Measurements from ENCODE around the gene APOLD1. TPM values are rescaled to one million over a fixed set of nuclear protein-coding genes. Genes with fewer than 3 reads are reported as not detected.

APOLD1 gene
- total RNA-seq, 4 donors from 2014 or later: 2.3 to 14.9 (median 5.6) TPM

DNA sequence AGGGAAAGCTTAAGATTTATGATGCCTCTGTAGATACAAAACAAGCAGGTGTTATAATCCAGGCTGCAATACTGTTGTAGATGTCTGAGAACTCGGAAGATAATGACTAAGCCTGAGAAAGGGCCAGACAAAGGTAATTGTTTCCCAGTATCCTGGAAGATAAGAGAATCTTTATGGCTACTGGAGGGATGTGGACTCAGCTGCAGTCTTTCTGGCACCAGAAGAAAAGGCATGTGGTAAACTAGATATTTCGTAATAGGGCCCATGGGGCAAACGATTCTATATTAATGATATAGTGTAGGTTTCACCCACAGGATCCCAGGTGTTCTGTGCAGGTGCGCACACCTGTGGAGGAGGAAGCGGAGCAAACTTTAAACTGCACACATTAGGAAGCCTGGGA, 9.2 kb upstream of the APOLD1 start:
- Histone ChIP-seq H3K9me3 (no peaks in the 10 kb centered on the region), H3K4me1 (peaks cover 0 to 10% (median 0%) of the 10 kb centered on the region in 4 donors), H3K27me3 (no peaks in the 10 kb centered on the region), H3K27ac (no peak overlapping the region), H3K4me3 (no peak overlapping the region), H3K36me3 (no peaks in the 10 kb centered on the region)
- DNase-seq: peak in 1 of 3 donors; percentile 52
- TF ChIP-seq POLR2A (IDR thresholded peaks at IDR 0.05) (no peak), CTCF (IDR thresholded peaks at IDR 0.05) (no peak)

DNA sequence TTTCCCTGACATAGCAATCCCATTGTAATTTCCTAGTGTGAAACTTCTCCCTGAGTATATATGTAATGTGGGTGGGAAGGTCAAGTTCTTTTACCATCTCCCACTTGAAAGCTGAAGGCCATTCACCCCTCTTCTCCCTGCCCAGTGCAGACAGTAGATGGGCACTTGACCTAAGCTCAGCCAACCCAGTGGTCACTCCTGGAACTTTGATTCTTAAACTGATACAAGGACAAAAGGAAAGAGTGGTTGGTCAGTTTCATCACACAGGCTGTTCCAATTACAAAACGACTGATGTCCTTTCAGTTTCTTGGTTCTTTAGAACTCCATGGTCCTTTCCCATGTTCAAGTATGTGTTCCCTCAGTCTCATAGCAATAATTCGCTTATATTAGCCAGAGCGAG, 8.4 kb upstream of the APOLD1 start:
- Histone ChIP-seq H3K36me3 (no peaks in the 10 kb centered on the region), H3K4me1 (peaks cover 0 to 10% (median 0%) of the 10 kb centered on the region in 4 donors), H3K27ac (no peak overlapping the region), H3K9me3 (no peaks in the 10 kb centered on the region), H3K4me3 (no peak overlapping the region), H3K27me3 (no peaks in the 10 kb centered on the region)
- no peak for DNase-seq
- TF ChIP-seq POLR2A (IDR thresholded peaks at IDR 0.05) (no peak), CTCF (IDR thresholded peaks at IDR 0.05) (no peak)

DNA sequence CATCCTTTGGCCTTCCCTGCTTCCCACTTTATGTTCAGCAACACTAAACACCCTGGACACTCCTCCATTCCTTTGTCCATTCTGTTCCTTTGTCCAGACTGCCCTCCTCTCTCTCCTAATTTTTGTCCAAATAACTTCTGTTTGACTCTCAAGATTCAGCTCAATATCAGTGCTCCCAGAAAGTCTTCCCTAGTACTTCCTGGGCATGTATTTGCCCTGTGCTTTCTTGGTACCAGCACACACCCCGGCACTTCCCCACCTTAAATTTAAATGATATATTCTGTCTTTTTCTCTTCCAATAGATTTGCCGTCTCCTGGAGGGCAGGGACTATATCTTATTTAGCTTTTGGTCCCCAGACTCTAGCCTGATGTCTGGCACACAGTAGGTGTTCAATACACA, 6.5 kb upstream of the APOLD1 start:
- TF ChIP-seq POLR2A (IDR thresholded peaks at IDR 0.05) (no peak), CTCF (IDR thresholded peaks at IDR 0.05) (no peak)
- Histone ChIP-seq H3K4me1 (peaks cover 0 to 10% (median 0%) of the 10 kb centered on the region in 4 donors), H3K27me3 (no peaks in the 10 kb centered on the region), H3K9me3 (no peaks in the 10 kb centered on the region), H3K4me3 (no peak overlapping the region), H3K36me3 (no peaks in the 10 kb centered on the region), H3K27ac (no peak overlapping the region)
- DNase-seq: no peak

GRCh38 chr12:12779529-12779928, 5.9 kb upstream of the APOLD1 start:
- peaks cover 0 to 10% (median 0%) of the 10 kb centered on the region in 4 donors for H3K4me1 ChIP-seq
- no peak overlapping the region for H3K27ac ChIP-seq
- H3K27me3 ChIP-seq: no peaks in the 10 kb centered on the region
- H3K4me3 ChIP-seq: no peak overlapping the region
- H3K9me3 ChIP-seq: no peaks in the 10 kb centered on the region
- no peaks in the 10 kb centered on the region for H3K36me3 ChIP-seq
- DNase-seq: no peak
- no peak for TF ChIP-seq CTCF (IDR thresholded peaks at IDR 0.05)
- TF ChIP-seq POLR2A (IDR thresholded peaks at IDR 0.05): no peak

GRCh38 chr12:12784116-12784515, 1.3 kb upstream of the APOLD1 start:
- no peak overlapping the region for H3K4me3 ChIP-seq
- no peak for DNase-seq
- H3K27ac ChIP-seq: peak overlapping the region in 2 of 4 donors; percentile 56 to 85
- no peak for TF ChIP-seq POLR2A (IDR thresholded peaks at IDR 0.05)
- no peak for TF ChIP-seq CTCF (IDR thresholded peaks at IDR 0.05)
- no peaks in the 10 kb centered on the region for H3K9me3 ChIP-seq
- no peaks in the 10 kb centered on the region for H3K36me3 ChIP-seq
- peaks cover 0 to 27% (median 0%) of the 10 kb centered on the region in 4 donors for H3K4me1 ChIP-seq
- no peaks in the 10 kb centered on the region for H3K27me3 ChIP-seq

DNA sequence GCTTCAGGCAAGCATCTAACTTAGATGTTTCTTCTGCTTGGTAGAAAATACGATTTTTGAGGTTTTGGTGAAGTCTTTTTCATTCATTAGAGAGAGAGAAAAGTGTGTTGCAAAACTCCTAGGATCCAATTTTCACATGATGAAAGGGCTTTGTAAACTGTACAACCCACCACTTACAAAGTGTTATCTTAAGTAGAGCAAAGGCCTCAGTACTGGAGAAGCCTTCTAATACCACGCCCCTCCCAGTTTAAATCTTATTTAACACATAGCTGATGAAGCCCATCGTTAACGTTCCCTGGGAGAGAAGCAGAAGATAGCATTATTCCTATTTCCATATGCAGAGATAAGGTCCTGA, 869 bp downstream of the APOLD1 start:
- no peaks in the 10 kb centered on the region for H3K36me3 ChIP-seq
- no peaks in the 10 kb centered on the region for H3K9me3 ChIP-seq
- H3K4me1 ChIP-seq: peaks cover 0 to 19% (median 0%) of the 10 kb centered on the region in 4 donors
- H3K4me3 ChIP-seq: peak overlapping the region; percentile 44 to 65 (median 62)
- no peak for DNase-seq
- TF ChIP-seq CTCF (IDR thresholded peaks at IDR 0.05) (no peak), POLR2A (IDR thresholded peaks at IDR 0.05) (no peak)
- no peaks in the 10 kb centered on the region for H3K27me3 ChIP-seq
- peak overlapping the region; percentile 74 to 95 (median 84) for H3K27ac ChIP-seq
